Measurements from ENCODE around the gene GLTPD2.

Gene GLTPD2

DNA sequence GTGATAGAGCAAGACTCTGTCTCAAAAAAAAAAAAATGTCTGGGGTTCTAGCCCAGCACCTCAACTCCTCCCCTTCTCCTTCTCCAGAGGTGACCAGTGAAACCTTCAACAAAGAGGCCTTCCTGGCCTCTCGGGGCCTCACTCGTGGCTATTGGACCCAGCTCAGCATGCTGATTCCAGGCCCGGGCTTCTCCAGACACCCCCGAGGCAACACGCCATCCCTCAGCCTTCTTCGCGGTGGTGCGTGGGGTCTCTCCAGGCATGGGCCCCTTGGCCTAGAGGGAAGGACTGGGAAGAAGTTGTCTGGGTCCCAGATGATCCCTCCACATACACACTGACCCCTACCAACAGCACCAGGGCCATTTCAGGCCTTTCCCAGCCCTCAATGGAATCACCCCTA lies 45.5 kb upstream of the GLTPD2 start:
- Histone ChIP-seq H4K20me1 (peaks cover 0 to 19% (median 0%) of the 10 kb centered on the region in 11 experiments; a peak in 8 of 22 replicates), H3K4me2 (peak overlapping the region in 10 of 11 experiments; percentile 15 to 76 (median 50); a peak in 15 of 22 replicates), H3K27ac (no peak overlapping the region), H3K4me3 (no peak overlapping the region), H3K9me3 (replicated peaks in 1 of 11) (no peaks in the 10 kb centered on the region), H3K9ac (no peak overlapping the region), H3K36me3 (peaks cover 0 to 3% (median 0%) of the 10 kb centered on the region in 11 experiments; a peak in 3 of 22 replicates), H3K4me1 (peaks cover 51 to 70% (median 59%) of the 10 kb centered on the region in 10 experiments), H3K27me3 (peaks cover 36 to 51% (median 46%) of the 10 kb centered on the region in 11 experiments)
- TF ChIP-seq Cebpa-rat (IDR thresholded peaks at IDR 0.05) = no peak

DNA sequence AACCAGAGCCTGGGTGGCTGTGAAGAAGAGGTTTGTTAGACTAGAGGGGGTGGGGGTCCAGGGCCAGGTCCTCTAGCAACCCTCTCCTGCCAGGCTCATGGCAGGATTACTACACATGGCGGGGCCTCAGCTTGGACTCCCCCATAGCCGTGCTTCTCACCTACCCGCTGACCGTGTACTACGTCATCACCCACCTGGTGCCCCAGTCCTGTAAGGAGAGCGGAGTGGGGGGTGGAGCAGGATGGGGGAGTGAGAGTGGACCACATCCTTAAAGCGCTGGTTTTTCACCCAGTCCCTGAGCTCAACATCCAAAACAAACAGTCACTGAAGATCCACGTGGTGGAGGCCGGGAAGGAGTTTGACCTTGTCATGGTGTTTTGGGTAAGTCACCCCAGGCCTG lies 44.9 kb upstream of the GLTPD2 start:
- no peak overlapping the region for H3K27ac ChIP-seq
- TF ChIP-seq Cebpa-rat (IDR thresholded peaks at IDR 0.05) = no peak
- no peaks in the 10 kb centered on the region; a peak in 1 of 22 replicates for H3K36me3 ChIP-seq
- peak overlapping the region in 8 of 11 experiments; percentile 18 to 76 (median 56); a peak in 8 of 22 replicates for H3K4me2 ChIP-seq
- no peak overlapping the region for H3K9ac ChIP-seq
- H3K9me3 ChIP-seq (replicated peaks in 1 of 11) = no peaks in the 10 kb centered on the region
- peaks cover 53 to 73% (median 59%) of the 10 kb centered on the region in 10 experiments for H3K4me1 ChIP-seq
- H3K27me3 ChIP-seq = peaks cover 31 to 44% (median 39%) of the 10 kb centered on the region in 11 experiments
- H3K4me3 ChIP-seq = no peak overlapping the region
- peaks cover 0 to 17% (median 0%) of the 10 kb centered on the region in 11 experiments; a peak in 8 of 22 replicates for H4K20me1 ChIP-seq

DNA sequence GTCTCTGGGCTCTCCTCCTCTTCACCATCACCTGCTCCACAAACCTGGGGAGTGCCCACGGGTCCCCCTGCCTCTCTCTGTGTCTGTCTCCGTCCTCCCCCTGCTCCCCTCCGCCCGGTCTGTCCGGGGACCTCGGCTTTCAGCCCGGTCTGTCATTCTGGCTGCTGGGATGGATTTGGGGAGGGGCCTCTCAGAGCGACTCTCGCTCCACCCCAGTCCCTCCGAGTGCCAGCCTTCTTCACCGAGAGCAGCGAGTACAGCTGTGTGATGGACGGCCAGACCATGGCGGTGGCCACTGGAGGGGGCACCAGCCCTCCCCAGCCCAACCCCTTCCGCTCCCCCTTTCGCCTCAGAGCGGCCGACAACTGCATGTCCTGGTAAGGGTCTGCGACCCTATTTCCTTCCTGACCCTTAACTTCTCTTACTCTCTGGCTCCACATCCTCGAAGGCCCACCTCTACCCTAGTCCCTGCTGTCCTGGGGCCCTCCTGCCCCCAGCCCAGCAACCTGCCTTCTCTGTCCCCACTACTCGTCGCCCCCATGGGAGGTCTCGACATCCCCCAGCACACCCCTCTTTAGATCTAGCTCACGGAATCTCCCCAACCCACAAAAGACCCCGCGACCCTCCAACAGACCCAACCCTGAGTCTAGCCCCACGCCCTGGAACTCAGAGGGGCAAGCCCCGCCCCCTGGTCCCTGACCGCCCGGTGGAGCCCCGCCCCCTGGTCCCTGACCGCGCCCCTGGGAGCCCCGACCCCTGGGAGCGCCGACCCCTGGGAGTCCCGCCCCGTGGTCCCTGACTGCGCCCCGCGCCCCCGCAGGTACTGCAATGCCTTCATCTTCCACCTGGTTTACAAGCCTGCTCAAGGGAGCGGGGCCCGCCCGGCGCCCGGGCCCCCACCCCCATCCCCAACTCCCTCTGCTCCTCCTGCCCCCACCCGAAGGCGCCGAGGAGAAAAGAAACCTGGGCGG lies 43.5 kb upstream of the GLTPD2 start:
- Histone ChIP-seq H4K20me1 (peaks cover 0 to 6% (median 0%) of the 10 kb centered on the region in 11 experiments; a peak in 3 of 22 replicates), H3K4me3 (no peak overlapping the region), H3K9me3 (replicated peaks in 1 of 11) (no peaks in the 10 kb centered on the region), H3K4me2 (peak overlapping the region in 4 of 11 experiments; percentile 1 to 32 (median 6); a peak in 5 of 22 replicates), H3K4me1 (peaks cover 49 to 82% (median 60%) of the 10 kb centered on the region in 10 experiments), H3K27ac (no peak overlapping the region; a peak in 1 of 22 replicates), H3K9ac (no peak overlapping the region), H3K27me3 (peaks cover 17 to 30% (median 26%) of the 10 kb centered on the region in 11 experiments), H3K36me3 (no peaks in the 10 kb centered on the region; a peak in 1 of 22 replicates)
- no peak for TF ChIP-seq Cebpa-rat (IDR thresholded peaks at IDR 0.05)

DNA sequence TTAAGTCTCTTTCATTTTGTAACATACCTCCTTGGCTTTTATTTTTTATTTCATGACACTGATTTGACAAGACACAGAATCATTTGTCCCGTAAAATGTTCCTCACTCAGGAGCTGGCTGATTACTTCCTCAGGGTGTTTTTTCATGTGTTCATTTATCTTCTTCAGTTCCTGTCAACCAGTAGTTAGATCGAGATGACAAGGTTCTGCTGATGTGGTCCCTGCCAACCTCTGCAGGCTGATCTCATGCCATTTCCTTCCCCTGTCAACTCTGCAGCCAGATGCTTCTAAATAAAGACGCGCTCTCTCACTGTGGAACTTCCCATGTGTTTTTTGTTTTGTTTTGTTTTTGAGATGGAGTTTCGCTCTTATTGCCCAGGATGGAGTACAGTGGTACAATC lies 40.9 kb upstream of the GLTPD2 start:
- Histone ChIP-seq H4K20me1 (no peaks in the 10 kb centered on the region), H3K36me3 (no peaks in the 10 kb centered on the region; a peak in 1 of 22 replicates), H3K9ac (peak overlapping the region in 8 of 11 experiments; percentile 28 to 74 (median 50); a peak in 13 of 22 replicates), H3K4me3 (peak overlapping the region in 7 of 10 experiments; percentile 12 to 51 (median 31); a peak in 7 of 20 replicates), H3K27ac (peak overlapping the region in 9 of 11 experiments; percentile 41 to 86 (median 67); a peak in 18 of 22 replicates), H3K27me3 (peaks cover 0 to 5% (median 0%) of the 10 kb centered on the region in 11 experiments; a peak in 6 of 22 replicates), H3K4me1 (peaks cover 48 to 71% (median 63%) of the 10 kb centered on the region in 10 experiments), H3K4me2 (peak overlapping the region; percentile 71 to 95 (median 85)), H3K9me3 (replicated peaks in 1 of 11) (no peaks in the 10 kb centered on the region)
- no peak for TF ChIP-seq Cebpa-rat (IDR thresholded peaks at IDR 0.05)

DNA sequence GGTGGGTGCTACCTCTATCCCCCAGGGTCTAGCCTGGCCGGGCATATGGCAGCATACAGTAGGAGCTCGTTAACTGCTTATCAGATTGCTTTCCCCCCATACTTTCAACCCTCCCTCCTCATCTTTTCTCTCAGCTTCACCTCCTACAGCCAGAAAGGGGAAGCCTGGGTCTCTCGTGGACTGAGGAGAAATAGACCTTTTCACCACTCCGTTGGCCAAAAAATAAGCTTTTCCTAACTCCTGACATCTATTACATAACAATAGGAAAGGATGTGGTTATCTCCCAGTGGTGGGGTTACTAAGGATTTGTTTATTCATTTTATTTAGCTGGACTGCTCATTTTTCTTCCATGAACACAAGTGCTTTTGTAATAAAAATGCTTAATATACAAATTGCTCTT lies 40.1 kb upstream of the GLTPD2 start:
- Histone ChIP-seq H3K9me3 (replicated peaks in 1 of 11) (no peaks in the 10 kb centered on the region), H3K4me3 (0 out of 20 replicates have a peak overlapping the region, but pooled peaks of 3 of the 10 experiments have one; percentile 26 to 51 (median 42)), H3K4me2 (peak overlapping the region; percentile 71 to 95 (median 85)), H3K27me3 (no peaks in the 10 kb centered on the region), H3K4me1 (peaks cover 42 to 66% (median 57%) of the 10 kb centered on the region in 10 experiments), H3K27ac (peak overlapping the region in 10 of 11 experiments; percentile 13 to 86 (median 62); a peak in 18 of 22 replicates), H3K36me3 (no peaks in the 10 kb centered on the region; a peak in 1 of 22 replicates), H3K9ac (peak overlapping the region in 6 of 11 experiments; percentile 28 to 74 (median 60); a peak in 10 of 22 replicates), H4K20me1 (no peaks in the 10 kb centered on the region)
- TF ChIP-seq Cebpa-rat (IDR thresholded peaks at IDR 0.05) = no peak

DNA sequence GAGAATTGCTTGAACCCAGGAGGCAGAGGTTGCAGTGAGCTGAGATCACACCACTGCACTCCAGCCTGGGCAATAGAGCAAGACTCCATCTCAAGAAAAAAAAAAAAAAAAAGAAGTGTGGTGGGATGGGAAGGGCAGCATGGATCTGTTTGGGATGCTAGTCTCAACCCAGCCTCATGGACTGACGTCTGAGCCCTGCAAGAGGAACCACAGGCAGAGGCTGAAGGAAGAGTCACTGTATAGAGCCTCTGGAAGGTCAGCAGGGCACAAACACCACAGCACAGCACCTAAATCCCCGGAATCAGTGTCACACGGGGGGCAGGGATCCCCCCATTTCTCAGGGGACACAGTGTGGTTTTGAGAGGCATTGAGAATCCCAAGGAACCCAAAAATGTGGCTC lies 38.2 kb upstream of the GLTPD2 start:
- H3K27me3 ChIP-seq = no peaks in the 10 kb centered on the region
- H3K4me1 ChIP-seq = peaks cover 42 to 60% (median 52%) of the 10 kb centered on the region in 10 experiments
- H3K27ac ChIP-seq = peak overlapping the region in 5 of 11 experiments; percentile 22 to 62 (median 43); a peak in 6 of 22 replicates
- H3K4me3 ChIP-seq = no peak overlapping the region; a peak in 1 of 20 replicates
- H3K9ac ChIP-seq = peak overlapping the region in 6 of 11 experiments; percentile 26 to 57 (median 45); a peak in 9 of 22 replicates
- H3K36me3 ChIP-seq = no peaks in the 10 kb centered on the region
- no peak for TF ChIP-seq Cebpa-rat (IDR thresholded peaks at IDR 0.05)
- no peaks in the 10 kb centered on the region for H4K20me1 ChIP-seq
- peak overlapping the region; percentile 48 to 92 (median 71) for H3K4me2 ChIP-seq
- no peaks in the 10 kb centered on the region for H3K9me3 ChIP-seq (replicated peaks in 1 of 11)

DNA sequence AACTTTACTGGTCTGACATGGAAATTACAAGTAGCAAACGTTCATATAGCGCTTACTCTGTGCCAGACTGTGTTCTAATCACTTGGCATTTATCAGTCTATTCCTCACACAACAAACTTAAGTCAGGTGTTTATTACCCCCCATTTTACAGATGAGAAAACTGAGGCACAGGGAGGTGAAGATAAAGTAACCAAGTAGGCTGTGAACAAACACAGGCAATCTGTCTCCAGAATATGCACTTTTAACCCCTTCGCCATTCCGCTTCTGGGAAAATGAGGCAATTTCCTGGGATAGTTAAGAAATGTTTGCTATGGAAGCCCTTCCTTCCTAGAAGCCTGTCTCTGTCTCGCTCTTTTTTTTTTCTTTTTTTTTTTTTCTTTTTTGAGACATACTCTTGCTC lies 36.8 kb upstream of the GLTPD2 start:
- Histone ChIP-seq H3K9me3 (replicated peaks in 1 of 11) (no peaks in the 10 kb centered on the region), H3K9ac (no peak overlapping the region), H3K27me3 (no peaks in the 10 kb centered on the region), H3K36me3 (no peaks in the 10 kb centered on the region), H3K4me1 (peaks cover 34 to 51% (median 43%) of the 10 kb centered on the region in 10 experiments), H3K27ac (no peak overlapping the region), H4K20me1 (no peaks in the 10 kb centered on the region), H3K4me2 (0 out of 22 replicates have a peak overlapping the region, but pooled peaks of 1 of the 11 experiments have one; percentile 14), H3K4me3 (no peak overlapping the region)
- TF ChIP-seq Cebpa-rat (IDR thresholded peaks at IDR 0.05) = no peak

DNA sequence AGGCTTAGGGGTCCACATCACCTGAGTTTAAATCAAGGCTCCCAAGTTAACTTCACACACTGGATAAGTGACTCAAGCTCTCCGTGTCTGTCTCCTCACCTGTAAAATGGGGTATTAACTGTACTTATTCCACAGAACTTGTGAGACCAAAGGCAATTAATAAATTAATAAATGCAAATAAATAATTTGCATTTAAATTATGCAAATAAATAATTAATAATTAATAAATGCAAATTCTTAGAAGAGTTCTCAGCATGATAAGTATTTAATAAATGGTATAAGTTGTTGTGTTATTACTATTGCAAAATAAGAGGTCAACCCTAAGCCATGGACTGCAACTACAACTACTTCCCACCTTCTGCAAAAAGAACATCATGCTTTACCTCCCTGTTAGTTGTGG lies 35.4 kb upstream of the GLTPD2 start:
- H3K4me2 ChIP-seq = no peak overlapping the region
- no peak overlapping the region for H3K9ac ChIP-seq
- no peak overlapping the region for H3K27ac ChIP-seq
- H3K4me3 ChIP-seq = no peak overlapping the region
- no peaks in the 10 kb centered on the region for H3K36me3 ChIP-seq
- H3K9me3 ChIP-seq (replicated peaks in 1 of 11) = no peaks in the 10 kb centered on the region
- peaks cover 20 to 49% (median 29%) of the 10 kb centered on the region in 10 experiments for H3K4me1 ChIP-seq
- no peak for TF ChIP-seq Cebpa-rat (IDR thresholded peaks at IDR 0.05)
- no peaks in the 10 kb centered on the region for H3K27me3 ChIP-seq
- H4K20me1 ChIP-seq = no peaks in the 10 kb centered on the region
